CD4-positive, alpha-beta T cell treated with Interleukin-6 for 4 hours (primary cell): Measurements from ENCODE around the gene TSSK6.
"Not testable (repeated sequence)": the region's sequence is repeated elsewhere in the genome, so short reads cannot be mapped to it uniquely, and the experiment has no call there.

Experiments used
- DNase-seq: peaks from one replicate; pipeline ENCODE4 v3.0.0-alpha.2; 2020; ENCODE audit warnings: mixed read lengths

The TSSK6 gene

DNA sequence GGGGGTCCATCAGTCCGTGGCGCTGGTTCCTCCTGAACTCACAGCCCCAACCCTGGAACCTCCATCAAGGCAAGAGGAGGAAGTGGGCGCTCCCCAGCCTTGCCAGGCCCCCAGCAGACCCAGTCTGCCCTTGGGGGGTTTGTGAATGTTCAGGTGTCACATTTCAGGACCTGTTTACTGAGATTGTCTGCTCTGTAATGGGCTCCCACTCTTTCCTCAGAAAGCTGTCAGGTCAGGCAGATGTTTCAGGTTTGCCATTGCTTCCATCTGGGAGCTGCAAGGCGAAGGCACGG, 29.4 kb downstream of the TSSK6 start:
- no peak for DNase-seq

GRCh38 chr19:19485161-19485997, 30.0 kb downstream of the TSSK6 start:
- no peak for DNase-seq

- no peak for DNase-seq
Measured at GRCh38 chr19:19482809-19483596, 32.3 kb downstream of the TSSK6 start.

DNA sequence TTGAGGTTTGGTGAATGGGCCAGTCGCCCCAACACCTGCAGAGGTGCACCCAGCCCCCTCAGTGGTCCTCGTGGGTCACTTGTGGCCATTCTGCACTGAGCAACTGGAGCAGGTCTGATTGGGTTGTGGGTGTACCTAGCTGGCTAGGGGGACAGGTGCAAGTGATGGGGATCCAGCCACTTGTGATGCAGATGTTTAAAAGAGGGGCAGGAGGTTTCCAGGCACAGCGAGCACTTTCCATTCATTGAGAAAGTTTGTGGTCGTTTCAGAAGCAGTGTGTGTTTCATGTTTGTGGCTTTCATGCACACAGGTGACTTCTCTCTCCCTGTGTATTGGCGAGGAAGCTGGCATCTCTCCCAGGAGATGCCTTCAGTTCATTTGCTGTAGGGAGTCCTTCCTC, 34.7 kb downstream of the TSSK6 start:
- no peak for DNase-seq

DNA sequence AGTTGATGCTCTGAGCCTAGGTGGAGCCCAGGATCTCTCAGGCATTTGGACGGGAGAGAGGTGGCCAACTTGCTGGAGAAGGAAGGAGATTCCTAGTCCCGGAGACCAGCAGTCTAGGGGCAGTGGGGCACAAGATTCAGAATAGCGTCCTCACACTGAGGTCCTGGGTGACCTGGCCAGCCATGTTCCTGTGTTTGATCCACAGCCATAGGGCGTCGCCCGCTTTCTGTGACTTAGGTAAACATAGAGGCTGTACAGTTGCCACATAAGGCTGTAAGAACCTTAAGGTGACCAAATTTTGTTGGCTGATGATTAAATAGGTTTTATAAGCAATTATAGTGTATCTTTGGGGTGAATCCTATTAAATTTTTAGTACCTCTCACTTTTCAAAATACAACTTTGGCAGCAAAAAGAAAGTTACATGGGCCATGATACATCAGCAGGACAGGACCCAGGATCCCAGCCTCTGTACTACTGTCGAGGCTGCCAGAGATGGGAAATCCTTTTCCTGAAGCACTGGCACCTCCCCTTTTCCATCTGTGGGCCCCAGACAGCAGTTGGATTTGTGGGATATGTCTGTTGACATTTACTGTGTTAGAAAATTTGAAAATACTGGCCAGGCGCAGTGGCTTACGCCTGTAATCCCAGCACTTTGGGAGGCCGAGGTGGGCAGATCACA, 37.5 kb downstream of the TSSK6 start:
- DNase-seq = no peak

DNA sequence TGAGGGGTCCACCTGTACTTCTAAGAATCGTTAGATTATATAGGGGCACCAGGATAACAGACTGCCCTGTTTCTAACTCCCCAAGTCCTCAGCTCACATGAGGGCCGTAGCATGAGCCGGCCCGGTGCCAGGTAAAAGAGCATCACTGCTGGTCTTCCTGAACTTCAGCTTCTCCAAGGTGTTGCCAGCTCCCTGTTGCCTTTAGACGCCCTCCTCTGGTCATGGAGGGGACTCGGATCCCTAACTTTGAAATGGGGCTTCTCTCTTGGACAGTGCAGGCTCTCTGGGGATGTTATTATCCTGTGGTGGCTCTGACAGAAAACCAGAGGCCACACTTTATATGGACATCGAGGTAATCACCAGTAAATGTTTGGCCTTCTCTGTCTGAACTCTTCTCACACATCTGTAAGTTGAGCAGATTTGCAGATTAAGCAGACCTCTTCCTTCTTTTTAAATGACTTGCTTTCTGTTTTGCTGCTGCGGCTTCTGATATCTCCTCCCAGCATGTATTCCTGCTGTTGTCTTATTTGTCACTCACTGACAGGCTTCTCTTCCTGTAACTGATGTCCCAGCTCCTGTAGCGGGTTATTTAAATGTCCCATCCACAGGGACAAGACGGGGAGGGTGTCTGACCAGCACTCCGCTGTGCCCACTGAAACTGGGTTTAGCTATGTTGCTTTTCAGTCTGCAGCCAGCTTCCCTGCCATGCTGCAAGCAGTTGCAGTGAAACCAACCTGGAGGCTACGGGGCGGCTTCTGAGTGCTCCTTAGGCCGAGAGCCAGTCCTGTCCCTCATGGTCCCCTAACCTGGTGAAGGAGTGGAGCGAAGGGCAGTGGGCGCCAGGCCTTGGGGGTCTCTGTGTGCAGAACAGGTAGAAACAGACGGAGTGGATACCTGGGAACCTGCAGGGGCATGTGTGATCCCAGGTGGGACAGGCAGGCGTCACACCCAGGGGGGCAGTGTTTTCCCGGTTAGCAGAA, 39.2 kb downstream of the TSSK6 start:
- DNase-seq = no peak

DNA sequence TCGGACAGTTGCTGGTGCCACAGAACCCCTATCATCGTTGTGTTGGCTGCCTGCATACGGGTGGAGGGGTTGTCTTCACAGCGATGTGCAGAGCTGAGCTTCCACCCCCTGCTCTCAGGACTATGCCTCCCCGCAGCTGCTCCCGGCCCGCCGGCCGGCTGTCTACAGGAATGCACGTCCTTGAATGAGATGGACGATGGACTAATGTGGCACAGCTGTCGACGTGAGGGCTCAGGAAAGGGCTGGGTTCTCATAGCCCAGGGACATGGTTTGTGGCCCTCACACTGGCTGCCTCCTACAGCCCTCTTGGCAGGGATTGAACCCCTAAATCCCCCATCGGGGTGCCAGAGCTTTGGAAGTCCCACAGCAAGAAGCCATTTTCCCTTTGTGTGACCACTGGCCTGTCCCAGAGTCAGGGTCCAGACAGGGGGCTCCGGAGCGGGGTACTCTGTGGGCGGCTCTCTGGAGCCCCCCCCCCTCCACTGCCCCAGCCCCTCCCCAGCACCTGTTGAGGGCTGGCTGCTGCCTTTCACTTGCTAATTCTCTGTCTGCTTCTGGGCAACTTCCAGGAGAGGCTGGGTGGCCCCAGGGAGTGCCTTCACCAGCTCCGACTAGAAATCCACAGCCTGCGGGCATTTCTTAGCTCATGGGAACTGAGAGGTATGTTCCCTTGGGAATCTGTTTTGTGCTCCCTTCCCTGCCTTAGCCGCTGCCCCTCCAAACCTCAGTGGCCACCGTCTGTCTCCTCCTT, 40.2 kb downstream of the TSSK6 start:
- DNase-seq = no peak

GRCh38 chr19:19472106-19472505, 43.2 kb downstream of the TSSK6 start:
- not testable (repeated sequence) for DNase-seq

- no peak for DNase-seq
Measured at GRCh38 chr19:19471682-19472081, 43.7 kb downstream of the TSSK6 start.

- no peak for DNase-seq
Measured at GRCh38 chr19:19470579-19470978, 44.8 kb downstream of the TSSK6 start.

GRCh38 chr19:19468424-19469050, 46.8 kb downstream of the TSSK6 start:
- DNase-seq = no peak

DNA sequence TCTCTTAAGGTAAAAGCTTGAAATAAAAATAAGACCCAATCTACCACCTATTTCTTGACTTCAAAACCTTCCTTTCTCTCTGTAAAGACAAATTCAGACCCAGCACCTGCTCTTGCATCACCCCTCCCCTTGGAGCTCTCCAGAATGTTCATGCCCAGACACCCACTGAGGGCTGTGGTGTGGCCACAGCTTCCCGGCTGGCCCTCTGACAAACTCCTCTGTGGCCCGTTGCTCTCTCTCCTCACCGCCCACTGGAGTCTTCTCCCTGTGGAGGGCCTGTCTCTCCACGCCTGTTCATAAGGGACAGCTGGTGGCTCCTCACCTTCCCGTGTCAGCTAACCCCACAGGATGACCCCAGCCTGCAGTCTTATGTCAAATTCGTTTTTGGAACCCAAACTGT, 49.1 kb downstream of the TSSK6 start:
- no peak for DNase-seq

DNA sequence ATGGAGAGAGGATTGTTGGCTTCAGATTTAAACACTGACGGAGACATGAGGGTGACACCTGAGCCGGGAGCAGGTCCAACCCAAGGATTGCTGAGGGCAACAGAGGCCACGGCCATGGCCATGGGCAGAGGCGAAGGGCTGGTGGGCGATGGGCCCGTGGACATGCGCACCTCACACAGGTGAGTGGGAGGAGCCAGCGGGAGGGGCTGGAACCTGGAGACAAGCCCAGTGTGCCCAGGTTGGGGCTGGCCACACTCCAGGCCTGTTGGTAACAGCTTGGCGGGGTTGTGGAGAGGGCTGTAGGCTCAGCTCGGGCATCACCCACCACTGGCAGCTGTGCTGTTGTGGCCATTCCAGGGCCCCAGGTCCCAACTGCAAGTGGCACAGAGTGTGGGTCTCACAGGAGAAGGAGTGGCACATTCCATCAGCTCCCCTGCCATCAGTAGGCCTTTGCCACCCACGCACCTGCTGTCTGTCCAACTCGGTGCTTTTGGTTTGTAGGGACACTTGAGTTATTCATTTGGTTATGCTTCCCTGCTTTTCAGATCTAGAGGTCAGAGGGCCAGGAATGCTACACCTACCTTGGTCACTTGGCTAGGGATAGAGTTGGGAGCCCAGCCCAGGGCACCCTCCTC, 49.8 kb downstream of the TSSK6 start:
- DNase-seq = no peak

GRCh38 chr19:19464339-19465098, 50.8 kb downstream of the TSSK6 start:
- no peak for DNase-seq
